DOHH2 (cell line): ENCODE measurements around the gene TSNAX.

Experiments used
- H3F3A ChIP-seq: fragments of 200-600 bp; sonication (generic), shearing (Covaris generic); 2 replicates; pipeline ENCODE4 v1.6.0; 2016; ENCODE audit warnings: antibody characterized with exemption, mild to moderate bottlenecking; ENCODE audit not compliant: control insufficient read depth, insufficient read depth
- H3K27ac ChIP-seq: fragments of 200-600 bp; sonication (generic); 2 replicates; pipeline ENCODE4 v1.5.1; 2014; ENCODE audit warnings: low read depth, mild to moderate bottlenecking, low read length, moderate library complexity
- H3K27me3 ChIP-seq: fragments of 200-600 bp; sonication (generic); 2 replicates; pipeline ENCODE4 v1.6.1; 2014; ENCODE audit warnings: mild to moderate bottlenecking, low read length, mixed read lengths; ENCODE audit not compliant: control insufficient read depth
- H3K36me3 ChIP-seq: fragments of 200-600 bp; sonication (generic); 2 replicates; pipeline ENCODE4 v1.6.1; 2014; ENCODE audit warnings: mild to moderate bottlenecking, low read length, moderate library complexity, mixed read lengths; ENCODE audit not compliant: control insufficient read depth
- H3K4me1 ChIP-seq: fragments of 200-600 bp; sonication (generic); 2 replicates; pipeline ENCODE4 v1.6.1; 2014; ENCODE audit warnings: mild to moderate bottlenecking, low read length, mixed read lengths; ENCODE audit not compliant: control insufficient read depth
- H3K4me2 ChIP-seq: fragments of 200-600 bp; sonication (generic); 2 replicates; pipeline ENCODE4 v1.6.0; 2014; ENCODE audit warnings: mild to moderate bottlenecking, low read length, moderate library complexity
- H3K4me3 ChIP-seq: fragments of 200-600 bp; sonication (generic); 2 replicates; pipeline ENCODE4 v1.5.1; 2014; ENCODE audit warnings: mild to moderate bottlenecking, low read length, mixed read lengths
- H3K79me2 ChIP-seq: fragments of 200-600 bp; sonication (generic); 2 replicates; pipeline ENCODE4 v1.6.1; 2014; ENCODE audit warnings: mild to moderate bottlenecking, low read length, mixed read lengths; ENCODE audit not compliant: control insufficient read depth
- H3K9me2 ChIP-seq: fragments of 200-600 bp; sonication (generic); replicated peaks from 2 replicates; pipeline ENCODE4 v1.6.1; 2014; ENCODE audit warnings: mild to moderate bottlenecking, low read length, mixed read lengths; ENCODE audit not compliant: control insufficient read depth
- H3K9me3 ChIP-seq: fragments of 200-600 bp; sonication (generic); 2 replicates; pipeline ENCODE4 v1.6.1; 2014; ENCODE audit warnings: antibody characterized with exemption, low read length, mixed read lengths; ENCODE audit not compliant: control insufficient read depth, insufficient read depth
- H4K20me1 ChIP-seq: fragments of 200-600 bp; sonication (generic); 2 replicates; pipeline ENCODE4 v1.6.0; 2014; ENCODE audit warnings: low read depth, mild to moderate bottlenecking, antibody characterized with exemption, low read length, moderate library complexity; ENCODE audit not compliant: control insufficient read depth, insufficient read depth
- EZH2phosphoT487 ChIP-seq: fragments of 200-600 bp; sonication (generic); IDR thresholded peaks from 2 replicates; pipeline ENCODE4 v1.6.1; 2017; ENCODE audit warnings: borderline replicate concordance, mild to moderate bottlenecking, antibody characterized with exemption, low read length, moderate library complexity, mixed read lengths
- TF ChIP-seq, protein P1 (sequence below): fragments of 200-600 bp; sonication (generic); IDR thresholded peaks from one replicate; pipeline ENCODE4 v1.5.1; 2014; ENCODE audit warnings: antibody characterized with exemption, mild to moderate bottlenecking, low read depth, low read length; ENCODE audit not compliant: poor library complexity, severe bottlenecking

TSNAX gene

GRCh38 chr1:231512147-231512698, 16.2 kb upstream of the TSNAX start:
- TF ChIP-seq EZH2phosphoT487 = no peak
- TF ChIP-seq, protein P1, sequence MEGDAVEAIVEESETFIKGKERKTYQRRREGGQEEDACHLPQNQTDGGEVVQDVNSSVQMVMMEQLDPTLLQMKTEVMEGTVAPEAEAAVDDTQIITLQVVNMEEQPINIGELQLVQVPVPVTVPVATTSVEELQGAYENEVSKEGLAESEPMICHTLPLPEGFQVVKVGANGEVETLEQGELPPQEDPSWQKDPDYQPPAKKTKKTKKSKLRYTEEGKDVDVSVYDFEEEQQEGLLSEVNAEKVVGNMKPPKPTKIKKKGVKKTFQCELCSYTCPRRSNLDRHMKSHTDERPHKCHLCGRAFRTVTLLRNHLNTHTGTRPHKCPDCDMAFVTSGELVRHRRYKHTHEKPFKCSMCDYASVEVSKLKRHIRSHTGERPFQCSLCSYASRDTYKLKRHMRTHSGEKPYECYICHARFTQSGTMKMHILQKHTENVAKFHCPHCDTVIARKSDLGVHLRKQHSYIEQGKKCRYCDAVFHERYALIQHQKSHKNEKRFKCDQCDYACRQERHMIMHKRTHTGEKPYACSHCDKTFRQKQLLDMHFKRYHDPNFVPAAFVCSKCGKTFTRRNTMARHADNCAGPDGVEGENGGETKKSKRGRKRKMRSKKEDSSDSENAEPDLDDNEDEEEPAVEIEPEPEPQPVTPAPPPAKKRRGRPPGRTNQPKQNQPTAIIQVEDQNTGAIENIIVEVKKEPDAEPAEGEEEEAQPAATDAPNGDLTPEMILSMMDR = no peak
- H3K9me2 ChIP-seq = no peaks in the 10 kb centered on the region
- H3K4me2 ChIP-seq = no peak overlapping the region
- no peaks in the 10 kb centered on the region for H3K9me3 ChIP-seq
- no peaks in the 10 kb centered on the region for H3K79me2 ChIP-seq
- no peak overlapping the region for H3K4me3 ChIP-seq
- H3F3A ChIP-seq = no peaks in the 10 kb centered on the region
- H3K4me1 ChIP-seq = peaks cover 13% of the 10 kb centered on the region
- no peaks in the 10 kb centered on the region for H4K20me1 ChIP-seq
- peaks cover 11% of the 10 kb centered on the region for H3K27me3 ChIP-seq
- H3K36me3 ChIP-seq = no peaks in the 10 kb centered on the region
- no peak overlapping the region for H3K27ac ChIP-seq

DNA sequence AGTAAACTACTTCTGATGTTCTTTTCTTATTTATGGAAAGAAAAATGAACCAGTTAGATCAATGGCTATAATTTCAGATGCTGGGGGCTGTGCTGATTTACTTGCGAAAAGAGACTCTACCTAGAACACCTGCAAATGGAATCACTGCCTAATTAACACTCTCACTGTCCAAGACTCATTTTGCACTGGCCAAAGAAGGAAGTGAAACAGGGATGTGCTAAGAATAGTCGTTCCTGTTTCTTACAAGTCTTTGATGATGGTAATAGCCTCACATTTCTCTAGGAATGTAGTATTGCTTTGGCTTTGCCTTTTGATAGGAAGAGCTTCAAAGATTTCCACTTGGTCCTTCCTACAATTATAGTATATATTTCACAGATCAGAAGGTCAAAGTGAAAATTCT, 12.7 kb upstream of the TSNAX start:
- Histone ChIP-seq H3K4me1 (peaks cover 13% of the 10 kb centered on the region), H3K36me3 (no peaks in the 10 kb centered on the region), H3K9me3 (no peaks in the 10 kb centered on the region), H3K9me2 (no peaks in the 10 kb centered on the region), H3F3A (no peaks in the 10 kb centered on the region), H3K27me3 (peaks cover 13% of the 10 kb centered on the region), H3K4me2 (peak overlapping the region; percentile 35), H3K79me2 (no peaks in the 10 kb centered on the region), H3K27ac (no peak overlapping the region), H4K20me1 (no peaks in the 10 kb centered on the region), H3K4me3 (no peak overlapping the region)
- TF ChIP-seq, protein P1 = no peak
- no peak for TF ChIP-seq EZH2phosphoT487

DNA sequence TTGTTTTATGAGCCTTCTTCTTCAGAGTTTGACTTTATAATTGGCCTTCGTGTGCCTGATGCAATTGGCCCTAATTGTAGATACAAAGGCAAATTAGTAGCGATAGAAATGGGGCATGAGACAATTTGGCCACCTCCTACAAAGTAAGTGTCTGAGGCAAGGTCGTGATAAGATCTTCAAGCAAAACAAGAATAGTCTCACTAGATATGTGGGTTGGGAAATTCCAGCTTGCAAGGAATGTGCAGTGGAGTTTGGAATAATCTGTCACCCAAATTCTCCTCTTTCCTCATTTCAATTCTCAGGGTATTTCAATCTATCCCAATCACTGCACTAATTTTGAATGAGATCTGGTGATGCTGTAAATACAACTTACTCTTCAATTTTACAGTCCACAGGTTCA, 11.4 kb upstream of the TSNAX start:
- H3K4me3 ChIP-seq = no peak overlapping the region
- H3K9me3 ChIP-seq = no peaks in the 10 kb centered on the region
- H3K9me2 ChIP-seq = no peaks in the 10 kb centered on the region
- H3K27ac ChIP-seq = no peak overlapping the region
- no peak overlapping the region for H3K4me2 ChIP-seq
- peaks cover 12% of the 10 kb centered on the region for H3K27me3 ChIP-seq
- H4K20me1 ChIP-seq = no peaks in the 10 kb centered on the region
- H3F3A ChIP-seq = no peaks in the 10 kb centered on the region
- TF ChIP-seq EZH2phosphoT487 = no peak
- no peaks in the 10 kb centered on the region for H3K36me3 ChIP-seq
- peaks cover 13% of the 10 kb centered on the region for H3K4me1 ChIP-seq
- H3K79me2 ChIP-seq = no peaks in the 10 kb centered on the region

DNA sequence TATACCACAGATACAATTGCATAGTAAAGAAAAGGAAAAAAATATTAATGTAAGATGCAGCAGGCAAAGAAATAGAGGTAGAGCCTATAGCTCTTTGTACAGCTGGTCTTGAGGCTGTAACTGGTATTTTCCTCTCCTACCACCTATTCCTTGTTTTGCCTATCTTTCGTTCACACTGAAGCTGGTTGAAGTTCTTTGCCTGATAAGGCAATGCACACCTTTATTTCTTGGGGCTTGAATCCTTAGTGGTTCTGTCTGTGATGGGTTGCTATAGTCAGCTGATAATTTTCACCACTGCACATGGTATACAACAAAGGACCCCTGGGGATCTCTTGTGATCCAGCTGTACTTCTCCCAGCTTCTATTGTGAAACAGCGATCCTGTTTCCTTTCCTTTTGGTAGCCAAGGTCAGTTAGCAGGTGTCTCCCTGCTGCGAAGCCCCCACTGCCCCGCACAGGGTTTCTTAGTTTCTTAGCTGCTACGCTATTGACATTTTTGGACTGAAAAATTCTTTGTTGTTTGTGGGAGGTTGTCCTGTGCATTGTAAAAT, 9.9 kb upstream of the TSNAX start:
- Histone ChIP-seq H3K27ac (no peak overlapping the region), H3K79me2 (no peaks in the 10 kb centered on the region), H3K4me2 (no peak overlapping the region), H3F3A (no peaks in the 10 kb centered on the region), H3K27me3 (peaks cover 9% of the 10 kb centered on the region; the same call in 1 of the 2 replicates), H3K9me3 (no peaks in the 10 kb centered on the region), H3K36me3 (no peaks in the 10 kb centered on the region), H4K20me1 (no peaks in the 10 kb centered on the region), H3K9me2 (no peaks in the 10 kb centered on the region), H3K4me1 (peaks cover 13% of the 10 kb centered on the region), H3K4me3 (no peak overlapping the region)
- TF ChIP-seq, protein P1 = no peak
- TF ChIP-seq EZH2phosphoT487 = no peak
